ENCODE results near the gene CSPG4. TPM values are rescaled to one million over a fixed set of nuclear protein-coding genes. Genes with fewer than 3 reads are reported as not detected.

Gene CSPG4
- total and polyA plus RNA-seq, 2 donors (not counting 1 experiment from before 2014, with no cell fraction given) = 0.03 to 0.15 TPM

DNA sequence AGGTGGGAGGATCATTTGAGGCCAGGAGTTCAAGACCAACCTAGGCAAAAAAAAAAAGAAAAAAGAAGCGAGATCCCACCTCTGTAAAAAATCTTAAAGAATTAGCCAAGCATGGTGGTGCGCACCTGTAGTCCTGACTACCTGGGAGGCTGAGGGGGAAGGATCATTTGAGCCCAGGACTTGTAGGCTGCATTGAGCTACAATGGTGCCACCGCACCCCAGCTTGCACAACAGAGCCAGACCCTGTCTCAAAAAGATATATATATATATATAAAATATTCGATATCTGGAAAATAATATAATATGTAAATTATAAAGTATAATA is 71.5 kb downstream of the CSPG4 start:
- Mint-ChIP-seq H3K27ac (peak overlapping the region; percentile 96), H3K4me3 (peak overlapping the region; percentile 95), H3K4me1 (peaks cover 38% of the 10 kb centered on the region), H3K9me3 (ENCODE audit: insufficient read depth) (no peaks in the 10 kb centered on the region), H3K27me3 (no peaks in the 10 kb centered on the region)
- Histone ChIP-seq H3K27ac (ENCODE audit: low read length in 2 of 2) (peak overlapping the region; percentile 78 to 81), H3K27me3 (replicated peaks in 1 of 4; ENCODE audit: control extremely low read depth in 1 of 4, control insufficient read depth in 3 of 4, insufficient read depth in 4 of 4, low read length in 3 of 4) (peaks cover 0 to 4% (median under 1%) of the 10 kb centered on the region in 4 experiments), H3K4me3 (ENCODE audit: control extremely low read depth in 1 of 5, extremely low read depth in 1 of 5, insufficient read depth in 1 of 5, low read depth in 2 of 5, low read length in 4 of 5) (peak overlapping the region in 1 of 5 experiments; percentile 91), H3K4me1 (ENCODE audit: control insufficient read depth in 2 of 2, insufficient read depth in 2 of 2, low read length in 2 of 2) (peaks cover 29 to 36% of the 10 kb centered on the region in 2 donors), H3K36me3 (replicated peaks in 1 of 2; ENCODE audit: control extremely low read depth in 1 of 2, control insufficient read depth in 1 of 2, extremely low read depth in 1 of 2, insufficient read depth in 2 of 2, low read length in 1 of 2) (peaks cover 0 to 10% of the 10 kb centered on the region in 2 experiments), H4K20me1 (ENCODE audit: control insufficient read depth, insufficient read depth, low read length, poor library complexity, severe bottlenecking) (peaks cover 25% of the 10 kb centered on the region), H3K4me2 (replicated peaks; ENCODE audit: low read depth, low read length, poor library complexity, severe bottlenecking) (peak overlapping the region; percentile 97), H3K79me2 (ENCODE audit: control insufficient read depth, insufficient read depth, low read length) (peaks cover 35% of the 10 kb centered on the region), H3K9ac (ENCODE audit: low read length) (peak overlapping the region; percentile 95), H3K9me3 (ENCODE audit: control extremely low read depth in 1 of 3, control insufficient read depth in 2 of 3, insufficient read depth in 1 of 3, low read length in 2 of 3) (no peaks in the 10 kb centered on the region), H2AFZ (ENCODE audit: insufficient read depth, low read depth, low read length, poor library complexity, severe bottlenecking) (peak overlapping the region; percentile 91)
- DNase-seq (no peak), ATAC-seq (ENCODE audit: low read depth) (no peak)
- ChIA-PET CTCF (interaction anchor here (0.7 to 3.8 kb wide), 4 partner anchors 103 to 289 kb away, joined by 3 to 29 read pairs (median 4); partner anchors contain the start of gene MAN2C1), POLR2A (interaction anchor here (2.7 to 4.5 kb wide), 2 partner anchors 15 to 186 kb away, joined by 20 to 38 read pairs; partner anchors contain the start of gene SNUPN)
- intact Hi-C loops (cut with micrococcal nuclease) = loop anchor here (1.0 to 10.0 kb wide), 4 partner anchors 118 to 1099 kb away; partner anchors contain the start of genes ARID3B and PPCDC
- no CpG with 5 or more reads among the region's 4 CpGs for WGBS (ENCODE audit: insufficient coverage)
- no peak for TF ChIP-seq EZH2 (IDR thresholded peaks at IDR 0.05; ENCODE audit: borderline replicate concordance, insufficient read depth, low read depth, low read length, poor library complexity, severe bottlenecking)
- TF ChIP-seq, protein P1, sequence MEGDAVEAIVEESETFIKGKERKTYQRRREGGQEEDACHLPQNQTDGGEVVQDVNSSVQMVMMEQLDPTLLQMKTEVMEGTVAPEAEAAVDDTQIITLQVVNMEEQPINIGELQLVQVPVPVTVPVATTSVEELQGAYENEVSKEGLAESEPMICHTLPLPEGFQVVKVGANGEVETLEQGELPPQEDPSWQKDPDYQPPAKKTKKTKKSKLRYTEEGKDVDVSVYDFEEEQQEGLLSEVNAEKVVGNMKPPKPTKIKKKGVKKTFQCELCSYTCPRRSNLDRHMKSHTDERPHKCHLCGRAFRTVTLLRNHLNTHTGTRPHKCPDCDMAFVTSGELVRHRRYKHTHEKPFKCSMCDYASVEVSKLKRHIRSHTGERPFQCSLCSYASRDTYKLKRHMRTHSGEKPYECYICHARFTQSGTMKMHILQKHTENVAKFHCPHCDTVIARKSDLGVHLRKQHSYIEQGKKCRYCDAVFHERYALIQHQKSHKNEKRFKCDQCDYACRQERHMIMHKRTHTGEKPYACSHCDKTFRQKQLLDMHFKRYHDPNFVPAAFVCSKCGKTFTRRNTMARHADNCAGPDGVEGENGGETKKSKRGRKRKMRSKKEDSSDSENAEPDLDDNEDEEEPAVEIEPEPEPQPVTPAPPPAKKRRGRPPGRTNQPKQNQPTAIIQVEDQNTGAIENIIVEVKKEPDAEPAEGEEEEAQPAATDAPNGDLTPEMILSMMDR (IDR thresholded peaks at IDR 0.05) = no peak
